ENCODE results near the gene BAZ1B. TPM values are rescaled to one million over a fixed set of nuclear protein-coding genes. Genes with fewer than 3 reads are reported as not detected.

BAZ1B gene
- total and polyA plus RNA-seq, 9 of the 15 experiments (the other 6 are each of a cell fraction or from before 2014, with no cell fraction given), result 15.0 to 134 (median 79.5) TPM

DNA sequence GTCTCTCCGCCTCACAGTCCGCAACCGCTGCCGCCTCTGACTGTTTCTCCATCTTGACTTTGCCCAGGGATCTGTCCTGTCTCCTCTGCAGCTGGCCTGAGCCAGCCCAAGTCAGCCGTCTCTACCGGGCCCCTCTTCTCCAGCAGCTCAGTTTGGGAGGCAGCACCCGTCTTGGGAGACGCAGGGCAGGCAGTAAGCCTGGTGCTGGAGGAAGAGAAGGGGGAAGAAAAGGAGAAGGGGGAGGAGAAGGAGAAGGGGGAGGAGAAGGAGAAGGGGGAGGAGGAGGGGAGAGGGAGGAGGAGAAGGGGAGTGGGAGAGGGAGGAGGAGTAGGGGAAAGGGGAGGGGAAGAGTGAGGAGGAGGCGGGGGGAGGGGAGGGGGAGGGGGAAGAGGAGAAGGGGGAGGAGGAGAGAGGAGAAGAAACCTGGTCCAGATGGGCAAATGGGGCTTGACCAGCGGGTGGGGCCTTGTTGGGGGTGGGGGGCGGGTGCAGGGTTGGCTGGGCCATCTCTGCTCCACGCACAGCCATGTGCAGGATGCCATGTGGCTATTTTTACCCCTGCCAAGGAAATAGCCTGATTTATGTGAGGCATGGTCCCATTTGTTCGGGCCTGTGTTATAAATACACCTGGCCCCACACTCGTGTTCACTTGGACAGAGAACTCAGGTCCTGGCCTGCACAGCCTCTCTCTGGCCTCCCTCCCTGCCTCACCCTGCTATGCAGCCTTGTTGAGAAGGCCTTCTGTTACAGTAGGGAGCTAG is 124.4 kb downstream of the BAZ1B start (continued):
- no peak for TF ChIP-seq CUX1 (CRISPR knock-in tag; IDR thresholded peaks at IDR 0.05)
- TF ChIP-seq FOXP4 (CRISPR knock-in tag; IDR thresholded peaks at IDR 0.05; ENCODE audit: borderline replicate concordance), result no peak
- TF ChIP-seq TAF15 (IDR thresholded peaks at IDR 0.05; ENCODE audit: low read depth, low read length), result no peak
- no peak for TF ChIP-seq ZNF717 (CRISPR knock-in tag; IDR thresholded peaks at IDR 0.05)
- no peak for TF ChIP-seq ZNF740 (CRISPR knock-in tag; IDR thresholded peaks at IDR 0.05)
- no peak for TF ChIP-seq ZNF740 (tag; IDR thresholded peaks at IDR 0.05)
- TF ChIP-seq VEZF1 (CRISPR knock-in tag; IDR thresholded peaks at IDR 0.05), result no peak
- TF ChIP-seq NR1H2 (CRISPR knock-in tag; IDR thresholded peaks at IDR 0.05), result no peak
